GM23338 (cell line): ENCODE data around the gene KCNK1. TPM values are rescaled to one million over a fixed set of nuclear protein-coding genes. Genes with fewer than 3 reads are reported as not detected.

Experiments used
- ATAC-seq: fragments of 200-7000 bp; cut with Tn5 transposase; 3 replicates; pipeline ENCODE4 v1.9.1; 2020
- DNase-seq: peaks from one replicate; pipeline ENCODE4 v3.0.0-alpha.2; 2015; ENCODE audit warnings: low spot score
- H2AFZ ChIP-seq: fragments of 200-600 bp; sonication (generic); 2 replicates; pipeline ENCODE4 v1.8.0; 2016; ENCODE audit warnings: antibody characterized with exemption, mild to moderate bottlenecking, moderate library complexity
- H3F3A ChIP-seq: fragments of 200-600 bp; sonication (generic); replicated peaks from 2 replicates; pipeline ENCODE4 v1.8.0; 2017; ENCODE audit warnings: antibody characterized with exemption, mixed run types, low read depth
- H3K27ac ChIP-seq: fragments of 200-600 bp; sonication (generic); 2 replicates; pipeline ENCODE4 v1.6.1; 2016; ENCODE audit warnings: low read depth
- H3K27me3 ChIP-seq: fragments of 200-600 bp; sonication (generic); 2 replicates; pipeline ENCODE4 v1.8.0; 2016; ENCODE audit warnings: mild to moderate bottlenecking, mixed run types, moderate library complexity; ENCODE audit not compliant: insufficient read depth
- H3K36me3 ChIP-seq: fragments of 200-600 bp; sonication (generic); 2 replicates; pipeline ENCODE4 v1.8.0; 2016; ENCODE audit warnings: mild to moderate bottlenecking; ENCODE audit not compliant: insufficient read depth
- H3K4me1 ChIP-seq: fragments of 200-600 bp; sonication (generic); 2 replicates; pipeline ENCODE4 v1.8.0; 2016; ENCODE audit warnings: mild to moderate bottlenecking, moderate library complexity; ENCODE audit not compliant: insufficient read depth
- H3K4me2 ChIP-seq: fragments of 200-600 bp; sonication (generic); 2 replicates; pipeline ENCODE4 v1.7.1; 2017; ENCODE audit warnings: mixed run types
- H3K4me3 ChIP-seq: fragments of 200-600 bp; sonication (generic); 2 replicates; pipeline ENCODE4 v1.6.1; 2016; ENCODE audit warnings: mixed run types
- H3K79me2 ChIP-seq: fragments of 200-600 bp; sonication (generic); replicated peaks from 2 replicates; pipeline ENCODE4 v1.8.0; 2017; ENCODE audit warnings: mild to moderate bottlenecking; ENCODE audit not compliant: insufficient read depth
- H3K9me2 ChIP-seq: fragments of 200-600 bp; sonication (generic); 2 replicates; pipeline ENCODE4 v1.8.0; 2017; ENCODE audit not compliant: insufficient read depth
- H4K20me1 ChIP-seq: fragments of 200-600 bp; sonication (generic); replicated peaks from 2 replicates; pipeline ENCODE4 v1.8.0; 2017; ENCODE audit warnings: mild to moderate bottlenecking; ENCODE audit not compliant: insufficient read depth
- H3K27ac Mint-ChIP-seq: 2 replicates; pipeline ENCODE4 v1.8.0; 2020; ENCODE audit warnings: inconsistent platforms, mild to moderate bottlenecking, moderate library complexity, mixed read lengths
- H3K27me3 Mint-ChIP-seq: 3 replicates; pipeline ENCODE4 v1.8.0; 2022; ENCODE audit warnings: low read depth, mild to moderate bottlenecking, moderate library complexity, mixed read lengths, inconsistent platforms; ENCODE audit not compliant: insufficient read depth, poor library complexity
- H3K36me3 Mint-ChIP-seq: 3 replicates; pipeline ENCODE4 v1.8.0; 2021; ENCODE audit warnings: low read depth, mild to moderate bottlenecking, inconsistent platforms, moderate library complexity, mixed read lengths
- H3K4me1 Mint-ChIP-seq: 3 replicates; pipeline ENCODE4 v1.8.0; 2020; ENCODE audit warnings: mild to moderate bottlenecking, inconsistent platforms, mixed read lengths
- H3K4me3 Mint-ChIP-seq: 3 replicates; pipeline ENCODE4 v1.8.0; 2021; ENCODE audit warnings: moderate library complexity, mild to moderate bottlenecking, inconsistent platforms, mixed read lengths
- H3K9me3 Mint-ChIP-seq: 3 replicates; pipeline ENCODE4 v1.8.0; 2020; ENCODE audit warnings: moderate library complexity, mild to moderate bottlenecking, inconsistent platforms, mixed read lengths
- CREB1 ChIP-seq: fragments of 250-450 bp; sonication (Bioruptor Pico); IDR thresholded peaks from 2 replicates; pipeline ENCODE4 v1.5.0; 2020; ENCODE audit warnings: low read depth, mild to moderate bottlenecking, moderate library complexity
- EZH2 ChIP-seq: fragments of 200-600 bp; sonication (generic); IDR thresholded peaks from one replicate; pipeline ENCODE4 v1.8.0; 2017; ENCODE audit warnings: antibody characterized with exemption, mild to moderate bottlenecking, low read depth; ENCODE audit not compliant: unreplicated experiment
- JUNB ChIP-seq: IDR thresholded peaks from one replicate; pipeline ENCODE4 v1.6.1; 2016; ENCODE audit warnings: antibody characterized with exemption; ENCODE audit not compliant: unreplicated experiment
- POLR2AphosphoS5 ChIP-seq: IDR thresholded peaks from 2 replicates; pipeline ENCODE4 v1.6.1; 2016; ENCODE audit warnings: antibody characterized with exemption, low read depth
- STAT1 ChIP-seq: IDR thresholded peaks from one replicate; pipeline ENCODE4 v1.6.1; 2016; ENCODE audit warnings: antibody characterized with exemption; ENCODE audit not compliant: unreplicated experiment
- ZNF114 ChIP-seq: fragments of 250-450 bp; sonication (Bioruptor Pico); IDR thresholded peaks from 2 replicates; pipeline ENCODE4 v1.5.0; 2020; ENCODE audit warnings: mild to moderate bottlenecking, moderate library complexity
- ZNF331 ChIP-seq: fragments of 250-450 bp; sonication (Bioruptor Pico); IDR thresholded peaks from 2 replicates; pipeline ENCODE4 v1.5.0; 2020; ENCODE audit warnings: low read depth, mild to moderate bottlenecking, moderate library complexity
- ZNF462 ChIP-seq: fragments of 250-450 bp; sonication (Bioruptor Pico); IDR thresholded peaks from 2 replicates; pipeline ENCODE4 v1.5.0; 2020; ENCODE audit warnings: mild to moderate bottlenecking, moderate library complexity
- polyA plus RNA-seq: library from polyadenylated mRNA; unstranded; fragments of >200 nt; fragmentation: Nextera tagmentation; extraction: Ambion mirVana; gene quantifications from 2 replicates; pipeline ENCODE4 v1.2.1, GENCODE V29; 2016
- total RNA-seq: library from RNA; depleted of rRNA; stranded (reverse); fragments of >200 nt; shearing (Covaris generic); gene quantifications from 2 replicates; pipeline ENCODE4 v1.2.3, GENCODE V29; 2014
- TF ChIP-seq, protein P1 (sequence below), 2 experiments: fragments of 200-600 bp in 1 of 2; sonication (generic) in 1 of 2; conservative IDR thresholded peaks; 2 replicates each; pipeline versions ENCODE4 v1.5.1 to v1.6.1; 2016 to 2017; ENCODE audit warnings: antibody characterized with exemption in 2 of 2, low read depth in 2 of 2, mild to moderate bottlenecking in 2 of 2, moderate library complexity in 1 of 2

KCNK1 gene
- total and polyA plus RNA-seq, 2 experiments from 2014 or later, result 10.1 to 12.7 TPM

GRCh38 chr1:233707153-233707879 is 93.4 kb downstream of the KCNK1 start:
- no peak overlapping the region for H3K27ac Mint-ChIP-seq
- ATAC-seq (no peak), DNase-seq (no peak)
- TF ChIP-seq EZH2 (no peak), ZNF114 (CRISPR knock-in tag) (no peak), ZNF331 (CRISPR knock-in tag) (no peak), JUNB (no peak), CREB1 (CRISPR knock-in tag) (no peak), POLR2AphosphoS5 (no peak)
- TF ChIP-seq, protein P1, sequence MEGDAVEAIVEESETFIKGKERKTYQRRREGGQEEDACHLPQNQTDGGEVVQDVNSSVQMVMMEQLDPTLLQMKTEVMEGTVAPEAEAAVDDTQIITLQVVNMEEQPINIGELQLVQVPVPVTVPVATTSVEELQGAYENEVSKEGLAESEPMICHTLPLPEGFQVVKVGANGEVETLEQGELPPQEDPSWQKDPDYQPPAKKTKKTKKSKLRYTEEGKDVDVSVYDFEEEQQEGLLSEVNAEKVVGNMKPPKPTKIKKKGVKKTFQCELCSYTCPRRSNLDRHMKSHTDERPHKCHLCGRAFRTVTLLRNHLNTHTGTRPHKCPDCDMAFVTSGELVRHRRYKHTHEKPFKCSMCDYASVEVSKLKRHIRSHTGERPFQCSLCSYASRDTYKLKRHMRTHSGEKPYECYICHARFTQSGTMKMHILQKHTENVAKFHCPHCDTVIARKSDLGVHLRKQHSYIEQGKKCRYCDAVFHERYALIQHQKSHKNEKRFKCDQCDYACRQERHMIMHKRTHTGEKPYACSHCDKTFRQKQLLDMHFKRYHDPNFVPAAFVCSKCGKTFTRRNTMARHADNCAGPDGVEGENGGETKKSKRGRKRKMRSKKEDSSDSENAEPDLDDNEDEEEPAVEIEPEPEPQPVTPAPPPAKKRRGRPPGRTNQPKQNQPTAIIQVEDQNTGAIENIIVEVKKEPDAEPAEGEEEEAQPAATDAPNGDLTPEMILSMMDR (conservative IDR thresholded peaks at IDR 0.05; ENCODE audit: low read depth in 2 of 2), result no peak
- Histone ChIP-seq H2AFZ (no peak overlapping the region; the same call in 1 of the 2 replicates), H4K20me1 (no peaks in the 10 kb centered on the region), H3K27ac (no peak overlapping the region), H3K27me3 (no peaks in the 10 kb centered on the region), H3F3A (no peaks in the 10 kb centered on the region), H3K4me3 (no peak overlapping the region), H3K9me2 (peaks cover 11% of the 10 kb centered on the region; the same call in 1 of the 2 replicates), H3K36me3 (no peaks in the 10 kb centered on the region), H3K4me1 (peaks cover 10% of the 10 kb centered on the region; the same call in 1 of the 2 replicates), H3K4me2 (0 out of 2 replicates have a peak overlapping the region, but pooled peaks have one; percentile 13), H3K79me2 (no peaks in the 10 kb centered on the region)
- no peak overlapping the region for H3K4me3 Mint-ChIP-seq
- peaks cover 1% of the 10 kb centered on the region for H3K27me3 Mint-ChIP-seq
- no peaks in the 10 kb centered on the region for H3K36me3 Mint-ChIP-seq
- H3K4me1 Mint-ChIP-seq, result peaks cover 15% of the 10 kb centered on the region
- H3K9me3 Mint-ChIP-seq, result peaks cover 13% of the 10 kb centered on the region; the same call in 1 of the 3 replicates

DNA sequence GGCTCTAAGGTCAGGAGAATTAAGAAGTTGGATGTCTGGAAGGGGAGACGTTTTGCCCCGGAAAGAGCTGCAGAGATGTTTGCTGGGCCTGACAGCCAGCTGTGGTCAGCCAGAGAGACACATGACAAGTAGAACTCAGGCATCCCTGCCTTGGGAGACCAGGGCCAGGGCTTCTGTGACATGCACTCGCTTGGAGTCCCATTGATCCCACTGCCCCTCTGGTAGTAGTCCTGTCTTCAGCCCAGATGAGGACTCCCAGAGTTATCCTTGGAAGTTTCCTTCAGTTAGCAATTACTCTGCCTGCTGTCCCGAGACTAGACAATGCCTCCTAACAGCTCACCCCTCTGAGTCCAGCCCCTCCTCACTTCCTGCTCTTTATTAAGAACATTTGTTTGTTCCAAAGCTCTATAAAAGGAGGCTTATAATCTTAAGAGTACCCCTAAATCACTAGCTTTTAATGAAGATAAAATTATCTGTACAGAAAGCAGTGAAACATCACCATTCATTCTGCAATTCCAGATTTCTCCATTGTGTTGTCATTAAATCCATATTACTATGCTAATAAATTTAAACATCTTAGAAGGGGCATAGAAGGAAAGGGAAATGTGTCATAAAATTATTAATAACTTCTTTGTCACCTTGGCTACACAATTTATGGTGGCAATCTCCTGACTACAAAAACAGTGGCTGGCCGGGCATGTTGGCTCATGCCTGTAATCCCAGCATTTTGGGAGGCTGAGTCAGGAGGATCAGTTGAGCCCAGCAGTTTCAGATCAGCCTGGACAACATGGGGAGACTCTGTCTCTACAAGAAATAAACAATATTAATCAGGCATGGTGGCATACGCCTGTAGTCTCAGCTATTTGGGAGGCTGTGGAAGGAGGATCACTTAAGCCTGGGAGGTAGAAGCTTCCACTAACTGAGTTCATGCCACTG is 94.2 kb downstream of the KCNK1 start:
- no peaks in the 10 kb centered on the region for H3K27me3 ChIP-seq
- 0 out of 2 replicates have a peak overlapping the region, but pooled peaks have one; percentile 13 for H3K4me2 ChIP-seq
- Mint-ChIP-seq H3K4me3 (no peak overlapping the region), H3K4me1 (peaks cover 15% of the 10 kb centered on the region), H3K9me3 (peaks cover 13% of the 10 kb centered on the region; the same call in 1 of the 3 replicates), H3K27me3 (peaks cover 1% of the 10 kb centered on the region), H3K36me3 (no peaks in the 10 kb centered on the region), H3K27ac (no peak overlapping the region)
- peaks cover 11% of the 10 kb centered on the region; the same call in 1 of the 2 replicates for H3K9me2 ChIP-seq
- ATAC-seq (no peak), DNase-seq (no peak)
- H4K20me1 ChIP-seq, result no peaks in the 10 kb centered on the region
- H3K36me3 ChIP-seq, result no peaks in the 10 kb centered on the region
- peaks cover 10% of the 10 kb centered on the region; the same call in 1 of the 2 replicates for H3K4me1 ChIP-seq
- H3K4me3 ChIP-seq, result no peak overlapping the region
- no peaks in the 10 kb centered on the region for H3F3A ChIP-seq
- H2AFZ ChIP-seq, result peak overlapping the region; percentile 52
- H3K27ac ChIP-seq, result no peak overlapping the region
- no peaks in the 10 kb centered on the region for H3K79me2 ChIP-seq
- TF ChIP-seq JUNB (no peak), ZNF462 (CRISPR knock-in tag) (no peak), STAT1 (no peak)
